Astrocyte (in vitro differentiated cells and primary cell): ENCODE results near the gene FGD5. TPM values are rescaled to one million over a fixed set of nuclear protein-coding genes. Genes with fewer than 3 reads are reported as not detected.
A peak's percentile ranks its signal among the peaks of the same experiment; 100 is the strongest.

Experiments
- DNase-seq: peaks from one replicate; pipeline ENCODE4 v3.0.0-alpha.2; 2010; ENCODE audit warnings: low read depth
- FAIRE-seq: peaks from 2 replicates; lab custom pipeline; 2011; peaks lifted over from hg19 to GRCh38; lab: Jason Lieb, UNC
- H2AFZ ChIP-seq: 2 replicates; pipeline ENCODE4 v1.6.0; 2012; ENCODE audit warnings: low read depth, low read length, inconsistent platforms
- H3K27ac ChIP-seq: 2 replicates; pipeline ENCODE4 v1.5.1; 2011; ENCODE audit warnings: low read depth, low read length, inconsistent platforms
- H3K27me3 ChIP-seq: 2 replicates; pipeline ENCODE4 v1.6.0; 2011; ENCODE audit warnings: low read length, inconsistent platforms; ENCODE audit not compliant: insufficient read depth
- H3K36me3 ChIP-seq: 2 replicates; pipeline ENCODE4 v1.5.1; 2011; ENCODE audit warnings: low read length, inconsistent platforms; ENCODE audit not compliant: insufficient read depth
- H3K4me1 ChIP-seq: 2 replicates; pipeline ENCODE4 v1.5.1; 2011; ENCODE audit warnings: low read length, inconsistent platforms; ENCODE audit not compliant: insufficient read depth
- H3K4me2 ChIP-seq: 2 replicates; pipeline ENCODE4 v1.6.0; 2012; ENCODE audit warnings: low read length, inconsistent platforms
- H3K4me3 ChIP-seq: 2 replicates; pipeline ENCODE4 v1.5.1; 2011; ENCODE audit warnings: low read depth, mild to moderate bottlenecking, low read length, inconsistent platforms; ENCODE audit not compliant: insufficient read depth
- H3K79me2 ChIP-seq: 2 replicates; pipeline ENCODE4 v1.6.0; 2012; ENCODE audit warnings: mild to moderate bottlenecking, low read length, inconsistent platforms; ENCODE audit not compliant: insufficient read depth
- H3K9ac ChIP-seq: 2 replicates; pipeline ENCODE4 v1.6.0; 2012; ENCODE audit warnings: mild to moderate bottlenecking, low read length, inconsistent platforms
- H3K9me3 ChIP-seq: 2 replicates; pipeline ENCODE4 v1.5.1; 2012; ENCODE audit warnings: low read depth, mild to moderate bottlenecking, low read length, inconsistent platforms; ENCODE audit not compliant: insufficient read depth
- H4K20me1 ChIP-seq: 2 replicates; pipeline ENCODE4 v1.6.0; 2012; ENCODE audit warnings: low read length, inconsistent platforms; ENCODE audit not compliant: insufficient read depth
- H3K27ac Mint-ChIP-seq: one replicate; pipeline ENCODE4 v1.8.0; 2021; ENCODE audit warnings: mild to moderate bottlenecking, mixed read lengths; ENCODE audit not compliant: unreplicated experiment
- H3K27me3 Mint-ChIP-seq: one replicate; pipeline ENCODE4 v1.8.0; 2021; ENCODE audit warnings: low read depth, mixed read lengths; ENCODE audit not compliant: unreplicated experiment
- H3K36me3 Mint-ChIP-seq: one replicate; pipeline ENCODE4 v1.8.0; 2021; ENCODE audit warnings: low read depth, mixed read lengths; ENCODE audit not compliant: unreplicated experiment
- H3K4me1 Mint-ChIP-seq: one replicate; pipeline ENCODE4 v1.8.0; 2021; ENCODE audit warnings: low read depth, mixed read lengths; ENCODE audit not compliant: unreplicated experiment
- H3K4me3 Mint-ChIP-seq: one replicate; pipeline ENCODE4 v1.8.0; 2021; ENCODE audit warnings: mild to moderate bottlenecking, moderate library complexity, mixed read lengths; ENCODE audit not compliant: unreplicated experiment
- H3K9me3 Mint-ChIP-seq: one replicate; pipeline ENCODE4 v1.8.0; 2021; ENCODE audit warnings: mild to moderate bottlenecking, mixed read lengths; ENCODE audit not compliant: unreplicated experiment
- EZH2 ChIP-seq: IDR thresholded peaks from 2 replicates; pipeline ENCODE4 v1.6.1; 2012; ENCODE audit warnings: mild to moderate bottlenecking, low read length, inconsistent platforms; ENCODE audit not compliant: insufficient read depth
- total RNA-seq: library from RNA; stranded (reverse); gene quantifications from 2 replicates; pipeline ENCODE4 v1.2.1, GENCODE V29; 2021
- TF ChIP-seq, protein P1 (sequence below): IDR thresholded peaks from 2 replicates; pipeline ENCODE4 v1.5.1; 2011; ENCODE audit warnings: low read depth, mild to moderate bottlenecking, inconsistent platforms, low read length, moderate library complexity; ENCODE audit not compliant: insufficient read depth

Gene FGD5
- total RNA-seq, 1 donor from 2014 or later: 2.0 TPM

GRCh38 chr3:14948609-14949038, 129.9 kb downstream of the FGD5 start:
- Mint-ChIP-seq H3K4me1 (peaks cover 6% of the 10 kb centered on the region), H3K27ac (peak overlapping the region; percentile 84), H3K9me3 (no peaks in the 10 kb centered on the region), H3K36me3 (peaks cover 7% of the 10 kb centered on the region), H3K27me3 (no peaks in the 10 kb centered on the region), H3K4me3 (peak overlapping the region; percentile 95)
- H3K27me3 ChIP-seq: no peaks in the 10 kb centered on the region
- peak overlapping the region; percentile 90 for H3K4me3 ChIP-seq
- H3K9ac ChIP-seq: peak overlapping the region; percentile 90
- FAIRE-seq: no peak
- TF ChIP-seq EZH2: no peak
- TF ChIP-seq, protein P1, sequence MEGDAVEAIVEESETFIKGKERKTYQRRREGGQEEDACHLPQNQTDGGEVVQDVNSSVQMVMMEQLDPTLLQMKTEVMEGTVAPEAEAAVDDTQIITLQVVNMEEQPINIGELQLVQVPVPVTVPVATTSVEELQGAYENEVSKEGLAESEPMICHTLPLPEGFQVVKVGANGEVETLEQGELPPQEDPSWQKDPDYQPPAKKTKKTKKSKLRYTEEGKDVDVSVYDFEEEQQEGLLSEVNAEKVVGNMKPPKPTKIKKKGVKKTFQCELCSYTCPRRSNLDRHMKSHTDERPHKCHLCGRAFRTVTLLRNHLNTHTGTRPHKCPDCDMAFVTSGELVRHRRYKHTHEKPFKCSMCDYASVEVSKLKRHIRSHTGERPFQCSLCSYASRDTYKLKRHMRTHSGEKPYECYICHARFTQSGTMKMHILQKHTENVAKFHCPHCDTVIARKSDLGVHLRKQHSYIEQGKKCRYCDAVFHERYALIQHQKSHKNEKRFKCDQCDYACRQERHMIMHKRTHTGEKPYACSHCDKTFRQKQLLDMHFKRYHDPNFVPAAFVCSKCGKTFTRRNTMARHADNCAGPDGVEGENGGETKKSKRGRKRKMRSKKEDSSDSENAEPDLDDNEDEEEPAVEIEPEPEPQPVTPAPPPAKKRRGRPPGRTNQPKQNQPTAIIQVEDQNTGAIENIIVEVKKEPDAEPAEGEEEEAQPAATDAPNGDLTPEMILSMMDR: no peak
- H3K27ac ChIP-seq: peak overlapping the region; percentile 81
- peak; percentile 9 for DNase-seq
- no peaks in the 10 kb centered on the region for H3K9me3 ChIP-seq
- peak overlapping the region; percentile 89 for H2AFZ ChIP-seq
- peaks cover 13% of the 10 kb centered on the region for H3K36me3 ChIP-seq
- peak overlapping the region; percentile 100 for H3K4me2 ChIP-seq
- peaks cover 40% of the 10 kb centered on the region for H4K20me1 ChIP-seq
- H3K4me1 ChIP-seq: peaks cover 14% of the 10 kb centered on the region
- H3K79me2 ChIP-seq: peaks cover 86% of the 10 kb centered on the region

DNA sequence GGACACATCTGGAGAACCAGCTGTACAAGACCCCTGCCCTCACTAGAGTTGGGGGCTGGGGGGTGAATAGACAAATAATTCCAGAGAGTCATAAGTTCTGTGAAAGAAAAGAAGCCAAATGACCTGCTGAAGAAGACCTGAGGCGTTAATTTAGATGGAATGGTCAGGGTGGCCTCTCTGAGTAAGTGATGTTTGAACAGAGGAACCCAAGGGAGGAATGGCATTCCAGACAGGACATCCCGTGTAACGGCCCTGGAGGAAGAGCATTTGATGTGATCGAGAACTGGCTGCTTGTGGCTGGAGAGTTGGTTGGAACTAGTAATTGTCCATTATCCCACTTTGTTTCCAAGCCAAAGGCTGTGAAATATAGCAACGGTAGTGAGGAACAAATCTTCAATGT, 130.4 kb downstream of the FGD5 start:
- FAIRE-seq (no peak), DNase-seq (no peak)
- no peak for TF ChIP-seq EZH2
- TF ChIP-seq, protein P1: no peak
- Mint-ChIP-seq H3K27ac (peak overlapping the region; percentile 84), H3K27me3 (no peaks in the 10 kb centered on the region), H3K4me3 (peak overlapping the region; percentile 95), H3K4me1 (peaks cover 6% of the 10 kb centered on the region), H3K36me3 (peaks cover 7% of the 10 kb centered on the region), H3K9me3 (no peaks in the 10 kb centered on the region)
- Histone ChIP-seq H3K36me3 (peaks cover 10% of the 10 kb centered on the region), H3K9ac (peak overlapping the region; percentile 90), H2AFZ (peak overlapping the region; percentile 89), H3K27ac (peak overlapping the region; percentile 81), H3K9me3 (no peaks in the 10 kb centered on the region), H3K4me1 (peaks cover 14% of the 10 kb centered on the region), H3K27me3 (no peaks in the 10 kb centered on the region), H3K4me3 (peak overlapping the region; percentile 90), H3K4me2 (peak overlapping the region; percentile 100), H4K20me1 (peaks cover 35% of the 10 kb centered on the region), H3K79me2 (peaks cover 86% of the 10 kb centered on the region)

GRCh38 chr3:14950274-14950673, 131.5 kb downstream of the FGD5 start:
- Mint-ChIP-seq H3K27ac (no peak overlapping the region), H3K36me3 (peaks cover 3% of the 10 kb centered on the region), H3K9me3 (no peaks in the 10 kb centered on the region), H3K4me1 (peaks cover 6% of the 10 kb centered on the region), H3K27me3 (no peaks in the 10 kb centered on the region), H3K4me3 (peak overlapping the region; percentile 16)
- Histone ChIP-seq H3K4me2 (no peak overlapping the region), H3K27me3 (no peaks in the 10 kb centered on the region), H3K79me2 (peaks cover 86% of the 10 kb centered on the region), H3K4me1 (peaks cover 14% of the 10 kb centered on the region), H2AFZ (no peak overlapping the region), H4K20me1 (peaks cover 31% of the 10 kb centered on the region), H3K9ac (no peak overlapping the region), H3K27ac (no peak overlapping the region), H3K36me3 (peaks cover 4% of the 10 kb centered on the region), H3K9me3 (no peaks in the 10 kb centered on the region), H3K4me3 (no peak overlapping the region)
- no peak for TF ChIP-seq EZH2
- DNase-seq (no peak), FAIRE-seq (no peak)
